Left forelimb (tissue), 1 donor: ENCODE measurements around the gene L2HGDH.
"Not testable (repeated sequence)": the region's sequence is repeated elsewhere in the genome, so short reads cannot be mapped to it uniquely, and the experiment has no call there.

Source experiments
- DNase-seq: peaks from one replicate; pipeline ENCODE4 v3.0.0-alpha.2; 2018; ENCODE audit warnings: low spot score

Gene L2HGDH

GRCh38 chr14:50339178-50339804, 27.3 kb upstream of the L2HGDH start:
- DNase-seq: no peak

GRCh38 chr14:50338587-50338986, 26.6 kb upstream of the L2HGDH start:
- DNase-seq: no peak

GRCh38 chr14:50335989-50336824, 24.2 kb upstream of the L2HGDH start:
- DNase-seq: no peak

GRCh38 chr14:50335389-50335788, 23.4 kb upstream of the L2HGDH start:
- DNase-seq: no peak

- DNase-seq: no peak
These were observed 22.2 kb upstream of the L2HGDH start for GRCh38 chr14:50334211-50334610.

- DNase-seq: no peak
These were observed 21.0 kb upstream of the L2HGDH start for GRCh38 chr14:50333014-50333509.

GRCh38 chr14:50331596-50331995, 19.6 kb upstream of the L2HGDH start:
- no peak for DNase-seq

- DNase-seq: no peak
These were observed 9.1 kb upstream of the L2HGDH start for GRCh38 chr14:50321009-50321660.

GRCh38 chr14:50320283-50320682, 8.3 kb upstream of the L2HGDH start:
- no peak for DNase-seq

GRCh38 chr14:50319721-50320120, 7.7 kb upstream of the L2HGDH start:
- DNase-seq: no peak

- DNase-seq: no peak
These were observed 7.3 kb upstream of the L2HGDH start for GRCh38 chr14:50319293-50319692.

- DNase-seq: no peak
These were observed 6.1 kb upstream of the L2HGDH start for GRCh38 chr14:50318031-50318626.

GRCh38 chr14:50314098-50314497, 2.1 kb upstream of the L2HGDH start:
- DNase-seq: not testable (repeated sequence)

GRCh38 chr14:50312734-50313054, 665 bp upstream of the L2HGDH start:
- DNase-seq: no peak

GRCh38 chr14:50311337-50311971, 575 bp downstream of the L2HGDH start:
- DNase-seq: no peak

GRCh38 chr14:50310445-50310844, 1.6 kb downstream of the L2HGDH start:
- DNase-seq: no peak

- no peak for DNase-seq
These were observed 3.6 kb downstream of the L2HGDH start for GRCh38 chr14:50308363-50308915.

GRCh38 chr14:50303744-50304471, 8.1 kb downstream of the L2HGDH start:
- no peak for DNase-seq

- no peak for DNase-seq
These were observed 10.1 kb downstream of the L2HGDH start for GRCh38 chr14:50301914-50302313.

GRCh38 chr14:50299585-50299984, 12.4 kb downstream of the L2HGDH start:
- no peak for DNase-seq

GRCh38 chr14:50290306-50290705, 21.7 kb downstream of the L2HGDH start:
- DNase-seq: no peak
